Psoas muscle (tissue), 8 donors: ENCODE results near the gene ARMC5. TPM values are rescaled to one million over a fixed set of nuclear protein-coding genes. Genes with fewer than 3 reads are reported as not detected.
A peak's percentile ranks its signal among the peaks of the same experiment; 100 is the strongest.

Experiments
- ATAC-seq, 4 donors: fragments of 200-7000 bp; cut with Tn5 transposase; one replicate each; pipeline ENCODE4 v1.9.1; 2020; ENCODE audit warnings: moderate library complexity in 3 of 4, mild to moderate bottlenecking in 2 of 4
- DNase-seq, 2 donors: peaks; one replicate each; pipeline ENCODE4 v3.0.0-alpha.2; 2020
- H3K27ac ChIP-seq: fragments of 200-600 bp; one replicate; pipeline ENCODE4 v1.8.0; 2022
- H3K27me3 ChIP-seq, 3 donors: fragments of 200-600 bp in 1 of 3; one replicate each; pipeline versions ENCODE4 v1.6.1 to v1.8.0; 2013 to 2022; ENCODE audit warnings: low read length in 2 of 3, mild to moderate bottlenecking in 2 of 3, moderate library complexity in 1 of 3; ENCODE audit not compliant: insufficient read depth in 3 of 3
- H3K36me3 ChIP-seq, 2 donors: fragments of 200-600 bp in 1 of 2; one replicate each; pipeline versions ENCODE4 v1.6.1 to v1.8.0; 2013 to 2022; ENCODE audit warnings: low read depth in 1 of 2, mild to moderate bottlenecking in 1 of 2, moderate library complexity in 1 of 2; ENCODE audit not compliant: insufficient read depth in 1 of 2
- H3K4me1 ChIP-seq: fragments of 200-600 bp; one replicate; pipeline ENCODE4 v1.8.0; 2022
- H3K4me3 ChIP-seq: fragments of 200-600 bp; one replicate; pipeline ENCODE4 v1.8.0; 2022; ENCODE audit warnings: mild to moderate bottlenecking
- H3K9me3 ChIP-seq: fragments of 200-600 bp; one replicate; pipeline ENCODE4 v1.8.0; 2022
- WGBS, 3 donors: extraction: QIAGEN DNeasy Blood & Tissue Kit; methylation state at CpG; one replicate each; pipeline versions ENCODE4 v1.1.6 to v1.1.7; 2013; 5-methylcytosine and 5-hydroxymethylcytosine counted together
- intact Hi-C, 2 donors: fragments of 100-400 bp; cut with DNase I; formaldehyde crosslinking; loops; one replicate each; pipeline versions ENCODE4 v1.11.0 to v1.14.2; 2022
- polyA plus RNA-seq, 3 donors: library from polyadenylated mRNA; stranded (reverse); fragments of 200-250 nt; gene quantifications; one replicate each; pipeline ENCODE4 v1.2.3, GENCODE V29; 2013
- total RNA-seq, 4 donors: library from RNA; stranded (reverse); fragmentation: NEBNext Ultra II Directional in 2 of 4; extraction: Animal tissue kit (Norgen Biotek cat#: 25700) in 2 of 4; gene quantifications; one replicate each; pipeline versions ENCODE4 v1.2.1 to v1.2.4, GENCODE V29; 2021 to 2023
- TF ChIP-seq, protein P1 (sequence below): fragments of 200-600 bp; IDR thresholded peaks from one replicate; pipeline ENCODE4 v1.8.0; 2022; ENCODE audit warnings: antibody characterized with exemption
- donor health status: healthy with polysubstance abuse.
- donor health status: DM: no; HTN: no; CAD: no; lungs with moderate emphysema.
- donor health status: Bipolar disorder and iron deficiency.
- donor health status: healthy.
- donor health status: DM: yes; HTN: yes; CAD: no.
- donor health status: DM: no; HTN: no; CAD: no.
- donor health status: DM: no; HTN: no; CAD: no.
- donor health status: DM: yes; HTN: yes; CAD: no.

Gene ARMC5
- total and polyA plus RNA-seq, 7 donors, result 6.5 to 18.7 (median 11.4) TPM

DNA sequence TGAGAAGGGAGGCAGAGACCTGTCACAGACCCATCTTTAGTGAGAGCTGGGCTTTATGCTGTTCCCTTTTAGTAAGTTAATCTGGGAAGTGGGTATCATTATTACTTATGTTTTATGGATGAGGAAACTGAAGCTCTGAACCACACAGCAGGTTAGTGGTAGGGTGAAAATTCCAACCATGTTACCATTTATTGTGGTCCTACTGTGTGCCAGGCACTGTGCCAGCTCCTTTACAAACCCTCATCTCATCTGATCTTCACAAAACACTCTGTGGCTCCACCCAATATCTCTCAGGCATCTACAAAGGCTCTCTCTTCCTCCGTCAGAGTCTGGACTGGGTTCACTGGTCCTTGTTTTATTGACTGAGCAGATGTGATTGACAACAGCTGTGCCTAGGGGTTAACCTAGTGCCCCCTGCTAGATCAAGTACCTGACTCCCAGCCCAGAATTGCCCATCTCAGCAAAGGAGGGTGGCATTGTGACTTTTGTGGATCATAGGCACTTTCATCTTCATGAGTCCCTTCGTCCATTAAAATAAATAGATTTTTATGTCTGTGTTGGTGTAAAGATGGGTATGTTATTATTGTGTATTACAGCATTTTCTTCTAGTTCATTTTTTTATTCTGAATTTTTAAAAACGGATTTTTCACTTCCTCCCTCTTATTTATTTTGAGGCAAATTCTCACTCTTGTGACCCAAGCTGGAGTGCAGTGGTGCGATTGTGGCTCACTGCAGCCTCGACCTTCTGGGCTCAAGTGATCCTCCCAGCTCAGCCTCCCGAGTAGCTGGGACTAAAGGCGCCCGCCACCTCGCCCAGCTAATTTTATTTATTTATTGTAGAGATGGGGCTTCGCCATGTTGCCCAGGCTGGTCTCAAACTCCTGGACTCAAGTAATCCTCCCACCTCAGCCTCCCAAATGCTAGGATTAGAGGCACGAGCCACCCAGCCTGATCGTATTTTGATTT is 15.8 kb downstream of the ARMC5 start:
- intact Hi-C loops, result no loop called here
- Histone ChIP-seq H3K27ac (no peak overlapping the region), H3K36me3 (peaks cover 0 to 10% of the 10 kb centered on the region in 2 donors), H3K4me3 (no peak overlapping the region), H3K9me3 (no peaks in the 10 kb centered on the region), H3K27me3 (peaks cover 0 to 39% (median 7%) of the 10 kb centered on the region in 3 donors), H3K4me1 (peaks cover 7% of the 10 kb centered on the region)
- TF ChIP-seq, protein P1, sequence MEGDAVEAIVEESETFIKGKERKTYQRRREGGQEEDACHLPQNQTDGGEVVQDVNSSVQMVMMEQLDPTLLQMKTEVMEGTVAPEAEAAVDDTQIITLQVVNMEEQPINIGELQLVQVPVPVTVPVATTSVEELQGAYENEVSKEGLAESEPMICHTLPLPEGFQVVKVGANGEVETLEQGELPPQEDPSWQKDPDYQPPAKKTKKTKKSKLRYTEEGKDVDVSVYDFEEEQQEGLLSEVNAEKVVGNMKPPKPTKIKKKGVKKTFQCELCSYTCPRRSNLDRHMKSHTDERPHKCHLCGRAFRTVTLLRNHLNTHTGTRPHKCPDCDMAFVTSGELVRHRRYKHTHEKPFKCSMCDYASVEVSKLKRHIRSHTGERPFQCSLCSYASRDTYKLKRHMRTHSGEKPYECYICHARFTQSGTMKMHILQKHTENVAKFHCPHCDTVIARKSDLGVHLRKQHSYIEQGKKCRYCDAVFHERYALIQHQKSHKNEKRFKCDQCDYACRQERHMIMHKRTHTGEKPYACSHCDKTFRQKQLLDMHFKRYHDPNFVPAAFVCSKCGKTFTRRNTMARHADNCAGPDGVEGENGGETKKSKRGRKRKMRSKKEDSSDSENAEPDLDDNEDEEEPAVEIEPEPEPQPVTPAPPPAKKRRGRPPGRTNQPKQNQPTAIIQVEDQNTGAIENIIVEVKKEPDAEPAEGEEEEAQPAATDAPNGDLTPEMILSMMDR, result no peak
- DNase-seq (no peak), ATAC-seq (no peak)
- 92 to 96% (median 92%) methylated on average over 12 of the region's 12 CpGs for WGBS, 3 donors

DNA sequence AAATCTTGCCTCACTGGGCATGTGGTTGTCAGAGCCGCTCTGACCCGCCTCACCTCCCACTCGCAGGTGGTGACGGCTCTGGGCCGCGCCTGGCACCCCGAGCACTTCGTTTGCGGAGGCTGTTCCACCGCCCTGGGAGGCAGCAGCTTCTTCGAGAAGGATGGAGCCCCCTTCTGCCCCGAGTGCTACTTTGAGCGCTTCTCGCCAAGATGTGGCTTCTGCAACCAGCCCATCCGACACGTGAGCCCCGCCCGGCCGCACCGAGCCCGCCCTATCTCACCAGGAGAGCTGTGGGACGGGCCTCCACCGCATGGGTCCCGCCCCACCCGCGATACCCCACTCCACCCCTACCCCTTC is 16.6 kb downstream of the ARMC5 start:
- DNase-seq (peak in 1 of 2 donors; percentile 51), ATAC-seq (no peak)
- Histone ChIP-seq H3K36me3 (peaks cover 0 to 10% of the 10 kb centered on the region in 2 donors), H3K4me3 (no peak overlapping the region), H3K27ac (no peak overlapping the region), H3K27me3 (peaks cover 0 to 39% (median 7%) of the 10 kb centered on the region in 3 donors), H3K9me3 (no peaks in the 10 kb centered on the region), H3K4me1 (peaks cover 7% of the 10 kb centered on the region)
- intact Hi-C loops, result no loop called here
- TF ChIP-seq, protein P1, result no peak
- 80 to 86% (median 82%) methylated on average over 26 of the region's 26 CpGs for WGBS, 3 donors

DNA sequence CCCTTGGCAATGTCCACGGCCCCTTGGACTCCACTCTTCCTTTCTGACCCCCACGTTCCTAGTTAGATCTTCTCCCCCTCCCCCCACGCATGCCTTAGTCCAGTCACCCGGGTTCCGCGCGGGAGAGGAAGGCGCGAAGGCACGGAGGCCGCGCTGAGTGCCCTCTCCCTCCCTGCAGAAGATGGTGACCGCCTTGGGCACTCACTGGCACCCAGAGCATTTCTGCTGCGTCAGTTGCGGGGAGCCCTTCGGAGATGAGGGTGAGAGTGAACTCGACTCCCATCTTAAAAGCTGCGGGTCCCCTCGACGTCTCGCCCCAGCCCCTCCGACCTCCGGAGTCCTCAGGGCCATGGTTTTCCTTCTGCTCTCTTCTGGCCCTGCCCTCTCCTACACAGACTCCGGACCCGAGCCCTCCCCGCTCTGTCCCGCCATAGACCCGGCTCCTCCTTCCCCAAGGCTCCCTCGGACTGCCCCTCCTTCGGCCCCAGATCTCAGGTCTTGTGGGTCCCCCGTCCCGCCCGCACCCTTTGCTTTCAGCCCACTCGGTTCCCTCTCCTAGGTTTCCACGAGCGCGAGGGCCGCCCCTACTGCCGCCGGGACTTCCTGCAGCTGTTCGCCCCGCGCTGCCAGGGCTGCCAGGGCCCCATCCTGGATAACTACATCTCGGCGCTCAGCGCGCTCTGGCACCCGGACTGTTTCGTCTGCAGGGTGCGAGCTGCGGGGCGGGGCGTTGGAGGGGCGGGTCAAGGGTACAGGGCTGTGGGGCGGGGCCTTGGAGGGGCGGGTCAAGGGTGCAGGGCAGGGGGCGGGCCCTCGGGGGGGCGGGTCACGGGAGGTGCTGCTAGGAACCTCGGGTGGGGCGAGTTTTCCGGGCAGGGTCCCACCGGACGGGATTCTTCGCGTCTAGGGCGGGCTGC is 17.3 kb downstream of the ARMC5 start:
- Histone ChIP-seq H3K27ac (no peak overlapping the region), H3K4me3 (peak overlapping the region; percentile 48), H3K27me3 (peaks cover 0 to 39% (median 7%) of the 10 kb centered on the region in 3 donors), H3K36me3 (peaks cover 0 to 10% of the 10 kb centered on the region in 2 donors), H3K9me3 (no peaks in the 10 kb centered on the region), H3K4me1 (peaks cover 2% of the 10 kb centered on the region)
- TF ChIP-seq, protein P1, result no peak
- WGBS, 3 donors, result 36 to 45% (median 38%) methylated on average over 48 to 68 of the region's 68 CpGs
- intact Hi-C loops, result no loop called here
- ATAC-seq (peak in 2 of 4 donors; percentile 18 to 22), DNase-seq (peak; percentile 73 to 79)

DNA sequence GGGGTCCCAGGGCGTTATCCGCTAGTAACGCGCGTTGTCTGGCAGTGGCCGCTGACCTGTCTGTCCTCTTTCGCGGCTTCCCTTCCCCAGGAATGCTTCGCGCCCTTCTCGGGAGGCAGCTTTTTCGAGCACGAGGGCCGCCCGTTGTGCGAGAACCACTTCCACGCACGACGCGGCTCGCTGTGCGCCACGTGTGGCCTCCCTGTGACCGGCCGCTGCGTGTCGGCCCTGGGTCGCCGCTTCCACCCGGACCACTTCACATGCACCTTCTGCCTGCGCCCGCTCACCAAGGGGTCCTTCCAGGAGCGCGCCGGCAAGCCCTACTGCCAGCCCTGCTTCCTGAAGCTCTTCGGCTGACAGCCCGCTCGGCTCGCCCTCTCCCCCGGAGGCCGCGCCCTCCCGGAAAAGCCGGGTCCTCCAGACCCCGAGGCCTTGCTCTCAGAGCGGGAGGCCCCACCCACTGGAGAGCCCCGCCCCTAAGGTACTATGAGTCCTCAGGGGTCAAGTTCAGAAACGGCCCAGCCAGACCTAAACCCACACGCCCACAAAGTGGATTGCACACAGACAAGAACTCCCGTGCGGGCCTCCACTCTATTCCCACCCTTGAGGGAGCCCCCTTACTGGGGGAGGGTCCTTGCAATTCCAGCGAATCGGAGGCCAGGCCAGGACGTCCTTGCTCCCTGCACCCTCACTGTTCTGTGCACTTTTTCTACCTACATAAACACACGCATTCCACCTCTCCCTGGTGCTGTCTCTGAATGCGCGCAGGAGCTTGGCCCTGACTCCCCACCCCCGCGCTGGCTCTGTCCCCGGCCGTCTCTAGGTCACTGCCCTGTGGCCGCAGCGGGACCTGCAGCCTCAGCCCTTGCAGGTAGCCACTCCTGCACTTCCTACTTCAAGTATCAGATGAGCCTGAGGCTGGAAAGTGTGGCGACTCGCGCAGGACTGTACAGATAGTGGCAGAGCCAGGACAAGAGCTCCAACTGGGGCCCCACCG is 18.2 kb downstream of the ARMC5 start:
- no peak for ATAC-seq
- H3K4me1 ChIP-seq, result no peaks in the 10 kb centered on the region
- H3K9me3 ChIP-seq, result no peaks in the 10 kb centered on the region
- H3K27ac ChIP-seq, result no peak overlapping the region
- peak in 1 of 2 donors; percentile 59 for DNase-seq
- TF ChIP-seq, protein P1, result no peak
- peak overlapping the region; percentile 32 for H3K4me3 ChIP-seq
- 68 to 73% (median 72%) methylated on average over 62 to 67 of the region's 67 CpGs for WGBS, 3 donors
- H3K27me3 ChIP-seq, result peaks cover 0 to 39% (median 7%) of the 10 kb centered on the region in 3 donors
- peaks cover 0 to 10% of the 10 kb centered on the region in 2 donors for H3K36me3 ChIP-seq
- intact Hi-C loops, result no loop called here
